HEK293 (cell line): ENCODE results near the gene RAI14.
A peak's percentile ranks its signal among the peaks of the same experiment; 100 is the strongest.

Source experiments
- CTCF ChIA-PET: fragments of 350-600 bp; formaldehyde crosslinking; extraction: SDS; loops from one replicate; lab custom pipeline; 2021; ENCODE audit warnings: antibody characterized with exemption; lab: Yijun Ruan, JAX
- POLR2A ChIA-PET: fragments of 300-600 bp; formaldehyde crosslinking; extraction: SDS; loops from one replicate; lab custom pipeline; 2020; ENCODE audit warnings: antibody characterized with exemption, inconsistent platforms; lab: Yijun Ruan, JAX
- H3K27ac ChIP-seq: fragments of 200-500 bp; sonication (Bioruptor generic); 2 replicates; pipeline ENCODE4 v1.5.1; 2014; ENCODE audit warnings: low read depth, low read length, control low read depth, inconsistent platforms; ENCODE audit errors: extremely low read depth
- H3K36me3 ChIP-seq, 2 experiments: fragments of 200-500 bp in 1 of 2; sonication (Bioruptor generic) in 1 of 2; 1 replicate in 1 of 2; 2 replicates in 1 of 2; pipeline ENCODE4 v1.5.1; 2014 to 2017; ENCODE audit warnings: inconsistent platforms in 2 of 2, low read length in 2 of 2; ENCODE audit not compliant: control insufficient read depth in 2 of 2, insufficient read depth in 1 of 2
- H3K4me1 ChIP-seq: fragments of 200-500 bp; sonication (Bioruptor generic); 2 replicates; pipeline ENCODE4 v1.5.1; 2014; ENCODE audit warnings: mild to moderate bottlenecking, low read length, inconsistent platforms; ENCODE audit not compliant: control insufficient read depth, insufficient read depth
- H3K4me3 ChIP-seq: 2 replicates; pipeline ENCODE4 v1.5.1; 2011; ENCODE audit warnings: low read depth, mild to moderate bottlenecking, control low read depth, low read length, moderate library complexity
- H3K9me3 ChIP-seq: fragments of 200-500 bp; sonication (Bioruptor generic); 2 replicates; pipeline ENCODE4 v1.5.1; 2014; ENCODE audit warnings: low read depth, low read length, inconsistent platforms; ENCODE audit not compliant: control insufficient read depth, insufficient read depth
- BCL11B ChIP-seq: fragments of 450-650 bp; formaldehyde crosslinking; IDR thresholded peaks from 2 replicates; pipeline ENCODE4 v1.5.1; 2016; ENCODE audit warnings: low read depth, missing biosample characterization, missing genetic modification characterization
- ELK4 ChIP-seq: IDR thresholded peaks from 2 replicates; pipeline ENCODE4 v1.6.1; 2011; ENCODE audit warnings: mild to moderate bottlenecking, low read depth, low read length, borderline replicate concordance
- KLF9 ChIP-seq: fragments of 450-650 bp; formaldehyde crosslinking; IDR thresholded peaks from 2 replicates; pipeline ENCODE4 v1.5.1; 2016; ENCODE audit warnings: missing biosample characterization, missing genetic modification characterization, low read depth
- TRIM28 ChIP-seq: IDR thresholded peaks from 2 replicates; pipeline ENCODE4 v1.6.1; 2011; ENCODE audit warnings: low read length, control low read depth, borderline replicate concordance
- ZBTB8A ChIP-seq: fragments of 450-650 bp; formaldehyde crosslinking; IDR thresholded peaks from 2 replicates; pipeline ENCODE4 v1.5.1; 2016; ENCODE audit warnings: missing biosample characterization, missing genetic modification characterization
- ZFP41 ChIP-seq: fragments of 450-650 bp; formaldehyde crosslinking; IDR thresholded peaks from 2 replicates; pipeline ENCODE4 v1.5.1; 2016; ENCODE audit warnings: missing biosample characterization, missing genetic modification characterization, borderline replicate concordance
- ZNF112 ChIP-seq: fragments of 450-650 bp; formaldehyde crosslinking; IDR thresholded peaks from 2 replicates; pipeline ENCODE4 v1.5.0; 2017; ENCODE audit warnings: missing biosample characterization, missing genetic modification characterization
- ZNF214 ChIP-seq: fragments of 450-650 bp; formaldehyde crosslinking; IDR thresholded peaks from 2 replicates; pipeline ENCODE4 v1.5.1; 2017; ENCODE audit warnings: missing biosample characterization, mild to moderate bottlenecking, missing genetic modification characterization, borderline replicate concordance
- ZNF223 ChIP-seq: fragments of 450-650 bp; formaldehyde crosslinking; IDR thresholded peaks from 2 replicates; pipeline ENCODE4 v1.5.1; 2016; ENCODE audit warnings: missing biosample characterization, missing genetic modification characterization
- ZNF423 ChIP-seq: fragments of 450-650 bp; formaldehyde crosslinking; IDR thresholded peaks from 2 replicates; pipeline ENCODE4 v1.5.1; 2016; ENCODE audit warnings: missing biosample characterization, missing genetic modification characterization
- ZNF473 ChIP-seq: fragments of 450-650 bp; formaldehyde crosslinking; IDR thresholded peaks from 2 replicates; pipeline ENCODE4 v1.5.1; 2017; ENCODE audit warnings: missing biosample characterization, missing genetic modification characterization
- ZNF571 ChIP-seq: fragments of 450-650 bp; formaldehyde crosslinking; IDR thresholded peaks from 2 replicates; pipeline ENCODE4 v1.5.0; 2017; ENCODE audit warnings: missing biosample characterization, missing genetic modification characterization
- ZNF610 ChIP-seq: fragments of 450-650 bp; formaldehyde crosslinking; IDR thresholded peaks from 2 replicates; pipeline ENCODE4 v1.5.1; 2016; ENCODE audit warnings: missing biosample characterization, missing genetic modification characterization, borderline replicate concordance
- ZNF660 ChIP-seq: fragments of 450-650 bp; IDR thresholded peaks from 2 replicates; pipeline ENCODE4 v1.5.1; 2018; ENCODE audit warnings: missing biosample characterization, mild to moderate bottlenecking, missing genetic modification characterization
- ZNF707 ChIP-seq: fragments of 450-650 bp; formaldehyde crosslinking; IDR thresholded peaks from 2 replicates; pipeline ENCODE4 v1.5.1; 2016; ENCODE audit warnings: missing biosample characterization, missing genetic modification characterization
- ZNF747 ChIP-seq: fragments of 450-650 bp; formaldehyde crosslinking; IDR thresholded peaks from 2 replicates; pipeline ENCODE4 v1.5.1; 2016; ENCODE audit warnings: missing biosample characterization, missing genetic modification characterization
- ZSCAN30 ChIP-seq: fragments of 450-650 bp; IDR thresholded peaks from 2 replicates; pipeline ENCODE4 v1.5.1; 2018; ENCODE audit warnings: missing biosample characterization, mild to moderate bottlenecking, missing genetic modification characterization, moderate library complexity
- TF ChIP-seq, protein P1 (sequence below): fragments of 450-650 bp; formaldehyde crosslinking; IDR thresholded peaks from 2 replicates; pipeline ENCODE4 v1.5.1; 2017; ENCODE audit warnings: missing biosample characterization, missing genetic modification characterization
- TF ChIP-seq, protein P2 (sequence below): fragments of 450-650 bp; formaldehyde crosslinking; IDR thresholded peaks from 2 replicates; pipeline ENCODE4 v1.5.1; 2016; ENCODE audit warnings: missing biosample characterization, missing genetic modification characterization
- TF ChIP-seq, protein P3 (sequence below): fragments of 450-650 bp; formaldehyde crosslinking; IDR thresholded peaks from 2 replicates; pipeline ENCODE4 v1.5.1; 2017; ENCODE audit warnings: missing biosample characterization, mild to moderate bottlenecking, missing genetic modification characterization, moderate library complexity

RAI14 gene

GRCh38 chr5:34790069-34790468 lies 133.9 kb downstream of the RAI14 start:
- H3K36me3 ChIP-seq: no peaks in the 10 kb centered on the region
- H3K4me3 ChIP-seq: no peak overlapping the region
- TF ChIP-seq ZNF747 (tag by site-specific recombination): no peak
- TF ChIP-seq ZBTB8A: no peak
- TF ChIP-seq, protein P1, sequence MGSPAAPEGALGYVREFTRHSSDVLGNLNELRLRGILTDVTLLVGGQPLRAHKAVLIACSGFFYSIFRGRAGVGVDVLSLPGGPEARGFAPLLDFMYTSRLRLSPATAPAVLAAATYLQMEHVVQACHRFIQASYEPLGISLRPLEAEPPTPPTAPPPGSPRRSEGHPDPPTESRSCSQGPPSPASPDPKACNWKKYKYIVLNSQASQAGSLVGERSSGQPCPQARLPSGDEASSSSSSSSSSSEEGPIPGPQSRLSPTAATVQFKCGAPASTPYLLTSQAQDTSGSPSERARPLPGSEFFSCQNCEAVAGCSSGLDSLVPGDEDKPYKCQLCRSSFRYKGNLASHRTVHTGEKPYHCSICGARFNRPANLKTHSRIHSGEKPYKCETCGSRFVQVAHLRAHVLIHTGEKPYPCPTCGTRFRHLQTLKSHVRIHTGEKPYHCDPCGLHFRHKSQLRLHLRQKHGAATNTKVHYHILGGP (tag by site-specific recombination): no peak
- no peak for TF ChIP-seq ZFP41 (tag by site-specific recombination)
- no peak for TF ChIP-seq ZNF223 (tag by site-specific recombination)
- TF ChIP-seq KLF9 (tag by site-specific recombination): no peak
- no peak for TF ChIP-seq ZNF571
- no peak for TF ChIP-seq ZNF112 (tag by site-specific recombination)
- no peak for TF ChIP-seq ZNF660 (tag by site-specific recombination)
- TF ChIP-seq ZNF423 (tag by site-specific recombination): no peak
- TF ChIP-seq TRIM28: no peak
- TF ChIP-seq, protein P2, sequence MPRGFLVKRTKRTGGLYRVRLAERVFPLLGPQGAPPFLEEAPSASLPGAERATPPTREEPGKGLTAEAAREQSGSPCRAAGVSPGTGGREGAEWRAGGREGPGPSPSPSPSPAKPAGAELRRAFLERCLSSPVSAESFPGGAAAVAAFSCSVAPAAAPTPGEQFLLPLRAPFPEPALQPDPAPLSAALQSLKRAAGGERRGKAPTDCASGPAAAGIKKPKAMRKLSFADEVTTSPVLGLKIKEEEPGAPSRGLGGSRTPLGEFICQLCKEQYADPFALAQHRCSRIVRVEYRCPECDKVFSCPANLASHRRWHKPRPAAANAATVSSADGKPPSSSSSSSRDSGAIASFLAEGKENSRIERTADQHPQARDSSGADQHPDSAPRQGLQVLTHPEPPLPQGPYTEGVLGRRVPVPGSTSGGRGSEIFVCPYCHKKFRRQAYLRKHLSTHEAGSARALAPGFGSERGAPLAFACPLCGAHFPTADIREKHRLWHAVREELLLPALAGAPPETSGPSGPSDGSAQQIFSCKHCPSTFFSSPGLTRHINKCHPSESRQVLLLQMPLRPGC (tag by site-specific recombination): no peak
- TF ChIP-seq ZSCAN30 (tag by site-specific recombination): no peak
- no peak for TF ChIP-seq ZNF610 (tag by site-specific recombination)
- no peak for TF ChIP-seq ZNF473 (tag by site-specific recombination)
- no peak for TF ChIP-seq ZNF707 (tag by site-specific recombination)
- no peak for TF ChIP-seq ZNF214
- TF ChIP-seq BCL11B (tag by site-specific recombination): no peak
- no peaks in the 10 kb centered on the region for H3K9me3 ChIP-seq
- no peaks in the 10 kb centered on the region for H3K4me1 ChIP-seq
- H3K27ac ChIP-seq: no peak overlapping the region
- POLR2A ChIA-PET: no interaction called here
- CTCF ChIA-PET: no interaction called here

DNA sequence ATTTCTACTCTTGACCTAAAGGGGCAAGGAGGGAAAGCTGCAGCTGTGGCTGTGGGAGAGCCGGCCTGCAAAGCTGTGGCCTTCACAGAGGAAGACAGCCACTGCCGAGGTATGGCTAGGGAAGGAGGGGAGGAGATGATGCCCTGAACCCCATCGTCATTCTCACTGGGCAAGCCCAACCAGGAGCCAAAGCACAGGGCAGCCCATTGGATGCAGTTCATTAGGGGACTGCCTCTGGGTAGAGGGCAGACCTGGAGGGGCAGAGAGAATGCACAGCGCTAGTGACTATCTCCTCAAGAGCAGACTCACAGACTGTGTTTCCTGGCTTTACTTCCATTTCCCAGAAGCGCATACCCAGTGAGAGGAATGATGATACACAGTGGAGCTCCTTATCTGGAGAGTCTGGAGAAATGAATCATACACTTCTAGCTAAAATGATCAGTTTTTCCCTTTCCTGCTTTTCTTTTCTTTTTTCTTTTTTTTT lies 135.7 kb downstream of the RAI14 start:
- ChIA-PET CTCF (interaction anchor here (0.7 to 1.5 kb wide), 2 partner anchors 44 to 269 kb away, joined by 3 to 4 read pairs; no protein-coding TSS in a partner anchor), POLR2A (no interaction called here)
- H3K36me3 ChIP-seq: peaks cover 8 to 9% of the 10 kb centered on the region in 2 experiments
- H3K4me3 ChIP-seq: no peak overlapping the region
- TF ChIP-seq, protein P3, sequence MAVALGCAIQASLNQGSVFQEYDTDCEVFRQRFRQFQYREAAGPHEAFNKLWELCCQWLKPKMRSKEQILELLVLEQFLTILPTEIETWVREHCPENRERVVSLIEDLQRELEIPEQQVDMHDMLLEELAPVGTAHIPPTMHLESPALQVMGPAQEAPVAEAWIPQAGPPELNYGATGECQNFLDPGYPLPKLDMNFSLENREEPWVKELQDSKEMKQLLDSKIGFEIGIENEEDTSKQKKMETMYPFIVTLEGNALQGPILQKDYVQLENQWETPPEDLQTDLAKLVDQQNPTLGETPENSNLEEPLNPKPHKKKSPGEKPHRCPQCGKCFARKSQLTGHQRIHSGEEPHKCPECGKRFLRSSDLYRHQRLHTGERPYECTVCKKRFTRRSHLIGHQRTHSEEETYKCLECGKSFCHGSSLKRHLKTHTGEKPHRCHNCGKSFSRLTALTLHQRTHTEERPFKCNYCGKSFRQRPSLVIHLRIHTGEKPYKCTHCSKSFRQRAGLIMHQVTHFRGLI (tag by site-specific recombination): peak; percentile 53; the same call in 1 of the 2 replicates
- TF ChIP-seq ELK4: no peak
- no peaks in the 10 kb centered on the region for H3K4me1 ChIP-seq
- H3K27ac ChIP-seq: no peak overlapping the region
- no peaks in the 10 kb centered on the region for H3K9me3 ChIP-seq
